Amniotic stem cell (primary cell): ENCODE measurements around the gene CD109.
A peak's percentile ranks its signal among the peaks of the same experiment; 100 is the strongest.

ENCODE experiments used
- DNase-seq: peaks from one replicate; lab custom pipeline; 2025; lab: John Stamatoyannopoulos, UW

The CD109 gene

DNA sequence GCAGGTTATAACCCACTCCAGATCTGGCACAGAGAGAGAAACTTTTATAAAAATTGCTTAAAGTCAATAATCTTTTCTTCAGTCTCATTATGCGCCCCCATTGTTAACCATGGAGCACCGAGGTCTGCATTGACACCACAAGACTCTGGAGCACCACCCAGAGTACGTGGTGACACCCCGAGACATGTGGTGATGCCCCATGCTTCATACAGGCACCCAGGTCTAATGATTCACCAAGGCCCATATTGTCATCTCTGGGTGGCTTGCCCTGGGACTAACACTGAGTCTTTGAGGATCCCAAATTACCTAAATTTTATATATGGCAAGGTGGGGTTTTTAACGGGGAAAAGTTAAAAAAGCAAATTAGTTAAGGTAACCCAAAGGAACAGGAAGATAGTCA, 31.1 kb downstream of the CD109 start:
- DNase-seq, result no peak

DNA sequence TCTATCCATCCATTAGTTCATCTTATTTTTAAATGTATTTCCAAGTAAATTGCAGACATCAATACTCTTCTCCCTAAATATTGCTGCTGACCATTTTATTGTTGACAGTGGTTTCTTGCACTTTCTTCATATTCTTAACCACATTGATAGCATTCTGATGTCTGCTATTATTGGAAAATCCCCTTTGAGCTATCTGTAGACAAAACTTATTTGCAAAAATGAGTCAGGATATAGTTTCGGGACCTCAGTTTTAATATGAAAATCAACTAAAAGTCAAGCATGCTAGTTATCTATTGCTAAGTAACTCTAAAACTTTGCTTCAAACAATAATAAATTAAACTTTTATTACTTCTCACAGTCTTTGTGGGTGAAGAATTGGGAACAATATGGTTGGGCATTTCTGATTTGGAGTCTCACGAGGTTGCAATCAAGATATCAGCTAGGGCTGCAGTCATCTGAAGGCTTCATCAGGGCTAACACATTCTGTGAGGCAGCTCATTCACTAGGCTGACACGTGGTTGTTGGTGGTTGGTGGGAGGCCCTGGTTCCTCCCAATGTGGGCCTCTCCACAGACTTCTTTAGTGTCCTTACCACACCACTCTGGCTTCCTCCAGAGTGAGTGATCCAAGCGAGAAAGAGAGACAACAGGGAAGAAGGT, 32.7 kb downstream of the CD109 start:
- no peak for DNase-seq

GRCh38 chr6:73731285-73731684, 35.3 kb downstream of the CD109 start:
- no peak for DNase-seq

DNA sequence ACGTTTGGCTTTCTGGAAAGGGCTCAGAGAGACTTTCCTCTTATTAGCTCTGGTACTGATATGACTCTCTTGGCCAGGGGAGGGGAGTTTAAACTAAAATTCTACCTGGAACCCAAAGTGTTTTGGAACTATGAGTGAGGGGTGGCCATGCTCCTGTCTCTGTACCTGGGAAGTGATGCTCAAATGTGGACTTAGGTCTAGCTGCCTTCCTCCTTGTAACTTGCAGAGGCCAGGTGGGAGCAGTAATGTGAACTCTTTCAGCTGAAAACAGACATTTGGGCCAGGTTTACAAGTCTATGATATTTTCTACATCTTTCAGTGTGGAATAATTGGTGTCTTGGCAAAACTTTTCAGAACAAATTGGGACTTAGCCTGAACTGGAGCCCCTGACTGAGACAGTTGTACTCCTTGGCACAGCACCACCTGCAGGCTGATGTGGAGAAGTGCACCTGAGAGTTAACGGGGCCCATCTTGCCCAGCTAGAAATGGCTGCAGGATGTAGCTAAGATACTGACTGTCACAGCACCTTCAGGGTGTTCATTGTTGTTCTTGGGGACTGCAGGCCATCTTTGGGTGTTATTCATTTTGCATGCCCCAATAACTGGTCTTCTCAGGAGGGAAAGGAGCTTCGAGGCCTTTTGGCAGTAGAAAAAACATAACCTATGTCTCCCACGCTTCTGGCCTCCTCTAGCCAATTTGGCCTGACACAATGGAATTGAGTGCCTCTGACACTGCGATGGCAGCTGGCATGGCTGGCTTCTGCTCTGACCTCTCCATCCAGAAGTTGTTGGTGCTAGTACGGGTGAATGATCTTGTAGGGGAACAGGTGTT, 37.1 kb downstream of the CD109 start:
- peak; percentile 39 for DNase-seq

DNA sequence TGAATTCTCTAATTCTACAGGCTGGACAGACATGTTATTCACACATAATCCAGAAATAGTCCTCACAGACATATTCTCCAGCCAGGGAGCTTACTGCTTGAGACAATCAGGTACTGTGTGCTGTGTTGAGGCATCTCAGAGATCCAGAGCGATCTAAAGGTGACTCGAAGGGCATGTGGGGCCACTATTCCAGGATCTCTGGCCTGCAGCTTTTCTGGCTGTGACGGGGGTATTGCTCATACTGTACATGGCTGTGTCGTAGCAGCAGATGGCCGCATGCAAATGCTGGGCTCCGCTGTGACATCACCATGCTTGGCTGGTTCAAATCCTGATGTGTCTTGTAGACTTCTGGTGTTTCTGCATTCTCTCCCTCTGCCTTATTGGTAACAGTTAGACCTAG, 37.8 kb downstream of the CD109 start:
- DNase-seq, result no peak

DNA sequence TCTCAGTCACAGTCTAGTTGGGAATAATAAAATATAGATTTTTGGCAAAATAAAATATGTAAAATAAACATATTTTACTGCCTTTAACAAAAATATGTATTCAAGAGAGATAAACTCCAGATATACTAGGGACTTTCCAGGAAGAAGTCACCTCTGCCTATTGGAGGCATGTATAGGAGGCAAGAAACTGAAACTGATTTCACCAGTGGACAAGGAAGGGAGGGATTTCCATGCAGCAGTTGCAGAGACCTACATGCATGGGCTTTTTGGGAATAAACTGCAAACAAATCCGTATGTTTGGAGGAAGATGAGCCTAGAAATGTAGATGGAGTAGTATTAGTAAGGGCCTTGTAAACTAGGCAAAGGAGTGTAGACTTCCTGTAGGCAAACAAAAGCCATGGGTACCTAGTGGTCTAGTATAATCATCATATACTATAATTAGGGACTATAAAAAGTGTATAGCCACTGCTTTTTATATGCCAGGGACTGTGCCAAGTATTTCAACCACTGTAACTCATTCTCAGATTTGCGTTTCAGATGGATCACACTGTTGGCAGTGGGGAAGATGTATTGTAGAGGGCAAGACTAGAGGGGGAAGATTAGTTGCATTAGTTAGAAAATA, 38.9 kb downstream of the CD109 start:
- no peak for DNase-seq

DNA sequence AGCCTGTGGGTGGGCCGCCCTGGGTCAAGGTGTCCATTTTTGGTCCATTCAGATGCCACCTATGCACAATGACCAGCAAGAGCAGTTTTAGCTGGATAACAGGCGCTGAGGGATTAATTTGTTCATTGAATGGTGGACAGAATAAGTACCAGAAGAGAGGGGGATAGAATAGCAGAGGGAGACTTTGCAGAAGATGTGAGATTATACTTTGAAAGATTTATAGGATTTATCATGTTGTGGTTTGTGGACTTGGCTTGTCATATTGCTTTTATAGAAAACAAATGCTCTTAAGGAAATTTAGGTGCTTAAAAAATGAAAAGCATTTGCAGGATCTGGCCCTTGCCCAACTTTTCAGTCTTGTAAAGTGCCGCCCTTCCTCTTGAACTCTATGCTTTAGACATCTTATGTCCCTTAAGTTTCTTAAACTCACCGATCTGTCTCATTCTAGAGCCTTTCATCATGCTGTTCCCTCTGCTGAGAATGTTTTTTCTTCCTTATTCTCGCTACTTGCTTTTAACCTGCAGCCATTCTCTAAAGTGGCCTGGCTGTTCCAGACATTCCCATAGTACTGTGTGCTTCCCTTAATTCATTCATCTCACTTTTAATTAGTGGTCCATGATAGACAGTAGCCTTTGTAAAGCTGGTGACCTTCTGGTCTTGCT, 42.5 kb downstream of the CD109 start:
- no peak for DNase-seq

- DNase-seq, result peak; percentile 7
These were observed 43.1 kb downstream of the CD109 start for GRCh38 chr6:73739096-73739495.

DNA sequence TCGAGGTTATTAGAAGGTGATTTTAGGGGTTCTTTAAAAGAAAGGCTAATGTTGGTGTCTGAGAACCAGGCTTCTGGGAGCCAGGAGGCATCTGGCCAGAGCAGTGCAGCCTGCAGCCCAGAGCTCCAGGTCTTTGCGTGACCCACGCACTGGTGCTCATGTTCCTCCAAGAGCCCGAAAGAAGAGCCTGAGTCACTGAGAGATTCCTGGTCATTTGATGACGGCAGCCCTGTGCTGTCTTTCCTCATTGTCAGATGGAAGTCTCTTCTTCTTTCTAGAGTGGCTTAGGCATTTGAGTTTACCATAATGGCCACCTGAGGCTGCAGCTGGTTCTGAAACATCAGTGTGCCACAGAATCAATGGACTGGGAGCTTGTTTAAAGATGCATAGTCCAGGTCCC, 46.4 kb downstream of the CD109 start:
- no peak for DNase-seq

DNA sequence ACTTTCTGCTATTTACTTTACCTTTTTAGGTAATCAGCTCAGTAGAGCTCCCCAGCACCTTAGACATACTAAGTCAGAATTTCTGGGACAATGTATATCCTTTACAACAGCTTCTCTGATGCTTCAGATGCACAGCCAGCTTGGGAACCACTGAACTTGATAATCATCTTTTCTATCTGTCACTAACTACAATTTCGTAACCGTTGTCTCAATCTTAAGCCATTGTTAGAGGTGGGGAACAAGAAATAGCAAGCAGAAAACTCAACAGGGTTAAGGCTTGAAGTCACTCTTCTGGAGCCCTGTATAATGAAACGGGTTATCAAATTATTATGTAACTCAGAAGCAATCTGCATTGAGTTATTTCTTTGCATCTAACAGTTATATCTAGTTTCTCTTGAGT, 47.1 kb downstream of the CD109 start:
- DNase-seq, result no peak

DNA sequence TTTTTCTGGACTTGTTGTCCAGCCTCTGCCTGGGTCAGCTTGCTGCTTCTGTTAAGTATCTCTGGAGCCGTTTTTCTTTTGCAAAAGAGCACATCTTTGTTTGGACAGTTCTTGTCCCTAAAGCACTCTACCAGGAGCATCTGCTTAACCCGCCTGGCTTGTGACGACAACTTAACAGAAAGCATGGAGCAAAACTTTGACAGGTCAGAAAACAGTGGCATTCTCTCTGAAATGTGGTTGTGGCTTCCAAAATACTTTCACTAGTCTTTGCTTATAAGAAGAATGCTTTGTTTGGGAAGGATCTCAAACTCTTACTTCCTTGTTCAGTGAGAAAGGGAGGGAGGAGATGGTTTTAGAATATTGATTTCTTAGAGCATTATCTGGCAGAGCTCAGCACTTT, 47.6 kb downstream of the CD109 start:
- no peak for DNase-seq

DNA sequence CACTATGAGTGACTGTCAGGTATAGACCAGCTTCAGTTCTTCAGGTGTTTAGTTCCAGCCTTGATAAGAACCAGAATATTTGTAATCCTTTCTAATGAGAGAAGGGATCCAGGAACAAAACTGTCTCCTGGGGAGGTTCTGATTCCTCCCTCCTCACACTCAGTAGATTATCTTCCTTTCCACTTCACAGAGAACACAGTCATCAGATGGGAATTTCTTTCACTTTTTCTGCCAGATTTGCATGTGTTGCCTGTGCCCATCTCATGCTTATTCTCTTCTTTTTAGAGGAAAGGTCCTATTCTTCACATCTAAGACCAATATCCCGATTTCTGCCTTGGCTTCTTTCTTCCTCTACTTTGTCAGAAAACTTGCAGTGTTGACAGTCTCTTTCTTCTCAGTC, 50.8 kb downstream of the CD109 start:
- no peak for DNase-seq

DNA sequence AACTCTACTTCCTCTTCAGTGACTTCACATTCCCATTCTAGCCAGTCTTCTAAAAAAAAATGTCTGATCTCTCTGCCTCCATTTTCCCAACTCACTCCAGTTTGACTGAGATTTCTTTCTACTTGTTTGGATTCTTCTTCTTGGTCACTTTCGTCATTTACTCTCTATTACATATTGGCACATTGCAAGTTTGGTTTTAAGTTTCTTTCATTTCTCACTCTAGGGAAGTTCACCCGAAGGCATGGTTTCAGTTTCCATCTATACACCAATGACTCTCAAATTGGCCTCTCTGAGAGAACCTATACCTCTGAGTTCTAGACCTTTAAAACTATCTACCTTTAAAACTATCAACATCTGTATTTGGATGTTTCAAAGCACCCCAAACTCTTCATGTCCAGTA, 51.3 kb downstream of the CD109 start:
- no peak for DNase-seq

- DNase-seq, result no peak
These were observed 56.9 kb downstream of the CD109 start for GRCh38 chr6:73752943-73753342.

DNA sequence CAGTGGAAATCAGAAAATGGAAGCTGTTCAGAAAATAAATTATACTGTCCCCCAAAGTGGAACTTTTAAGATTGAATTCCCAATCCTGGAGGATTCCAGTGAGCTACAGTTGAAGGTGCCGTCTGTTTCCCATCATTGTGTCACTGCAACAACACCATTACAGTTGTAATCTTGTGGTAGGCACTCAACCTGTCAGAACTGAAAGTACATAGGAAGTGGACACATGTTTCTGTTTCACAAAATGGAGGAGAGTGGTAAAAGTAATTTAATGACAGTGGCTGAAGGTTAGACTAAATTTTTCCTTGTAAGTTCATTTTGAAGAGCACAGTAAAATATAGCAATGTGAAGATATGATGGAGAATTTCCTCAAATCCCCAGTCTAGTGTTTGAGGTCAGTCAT, 70.0 kb downstream of the CD109 start:
- DNase-seq, result no peak

DNA sequence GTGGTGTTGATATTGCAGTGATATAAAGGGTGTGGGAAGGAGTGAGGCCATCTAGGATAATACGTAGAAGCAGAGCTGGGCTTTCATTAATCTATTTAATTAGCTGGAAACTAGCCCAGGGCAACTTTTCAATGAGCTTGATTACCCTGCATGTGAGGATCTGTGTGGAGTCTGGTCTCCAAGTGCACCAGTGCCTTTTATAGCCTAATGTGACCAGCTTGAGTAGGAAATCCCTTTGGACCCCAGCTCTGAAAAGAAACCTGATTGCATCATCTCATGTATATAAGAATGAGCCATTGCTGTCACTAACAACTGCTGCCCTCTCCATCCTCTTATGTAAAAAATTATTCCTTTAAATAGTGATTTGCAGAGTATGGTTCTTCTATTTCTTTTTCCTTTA, 72.6 kb downstream of the CD109 start:
- DNase-seq, result no peak

DNA sequence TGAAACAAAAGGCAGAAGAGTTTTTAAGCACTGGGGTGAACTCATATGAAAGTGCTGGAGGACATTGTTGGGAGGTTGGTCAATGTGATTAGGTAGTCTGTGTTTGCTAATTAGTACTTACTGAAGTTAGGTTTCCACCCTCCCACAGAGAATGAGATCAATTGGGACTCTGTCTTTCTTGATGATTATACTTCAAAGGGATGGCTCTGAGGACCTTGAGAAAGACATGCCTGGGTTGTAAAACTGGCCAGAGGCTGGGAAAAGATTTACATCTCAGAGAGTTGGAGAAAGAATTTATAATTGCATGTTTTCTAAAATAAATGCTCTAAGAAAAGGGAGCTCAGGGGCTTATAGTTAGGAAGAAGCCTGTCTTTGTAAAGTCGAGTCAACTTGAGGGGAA, 74.0 kb downstream of the CD109 start:
- DNase-seq, result no peak

- peak; percentile 59 for DNase-seq
These were observed 78.3 kb downstream of the CD109 start for GRCh38 chr6:73774311-73774774.

DNA sequence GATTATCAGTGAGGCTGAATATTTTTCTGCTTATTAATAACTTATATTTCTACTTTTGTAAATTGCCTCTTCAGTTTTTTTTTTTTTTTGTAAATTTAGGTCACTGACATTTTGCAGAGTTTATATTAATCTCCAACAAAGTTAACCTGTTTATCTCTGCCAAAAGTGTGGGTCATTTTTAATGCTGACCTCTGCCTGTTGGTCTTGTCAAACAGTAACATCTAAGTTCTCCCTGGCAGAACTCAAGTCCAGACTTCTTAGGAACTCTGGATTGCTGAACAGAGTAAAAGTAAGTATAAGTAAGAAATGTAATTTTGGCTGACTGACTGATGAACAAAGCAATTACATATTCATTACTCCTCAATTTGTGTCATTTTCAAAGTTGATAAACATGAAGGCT, 83.9 kb downstream of the CD109 start:
- no peak for DNase-seq

GRCh38 chr6:73782911-73783310, 86.9 kb downstream of the CD109 start:
- DNase-seq, result no peak

DNA sequence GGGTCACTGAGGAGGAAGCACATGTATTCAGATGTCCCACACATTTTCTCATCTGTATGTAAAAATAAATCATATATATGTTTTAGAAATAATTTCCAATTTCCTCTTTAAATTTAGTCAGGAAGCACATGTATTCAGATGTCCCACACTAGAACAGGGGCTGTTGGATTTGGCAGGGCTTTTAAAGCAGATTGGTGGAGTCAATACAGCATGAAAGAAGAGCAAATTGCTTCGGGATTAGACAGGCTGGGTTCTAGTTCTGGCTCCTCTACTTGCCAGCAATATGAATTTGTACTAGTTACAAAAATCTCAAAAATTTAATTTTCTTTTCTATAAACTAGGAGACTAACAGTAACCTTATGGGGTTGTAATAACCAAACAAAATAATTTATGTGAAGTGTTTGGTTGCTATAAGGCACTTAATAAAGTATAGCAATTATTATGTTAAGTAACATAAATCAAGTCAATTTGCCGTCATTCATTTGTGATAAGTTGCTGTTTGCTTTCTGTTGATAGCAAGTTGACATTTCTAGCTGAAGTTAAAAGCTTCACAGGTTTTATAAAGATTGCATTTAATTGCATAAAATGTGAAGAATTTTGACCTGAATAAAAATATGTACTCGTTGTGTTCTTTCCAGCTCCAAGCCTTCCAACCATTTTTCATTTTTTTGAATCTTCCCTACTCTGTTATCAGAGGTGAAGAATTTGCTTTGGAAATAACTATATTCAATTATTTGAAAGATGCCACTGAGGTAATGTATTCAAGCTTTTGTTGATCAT, 88.9 kb downstream of the CD109 start:
- no peak for DNase-seq

- no peak for DNase-seq
These were observed 94.6 kb downstream of the CD109 start for GRCh38 chr6:73790574-73790973.
